ENCODE measurements around the gene PRKAG3. TPM values are rescaled to one million over a fixed set of nuclear protein-coding genes. Genes with fewer than 3 reads are reported as not detected.

The PRKAG3 gene
- total RNA-seq (2014; rRNA removed; shearing (Covaris generic)) (not detected in 2 replicates), polyA plus RNA-seq (2016; fragmentation: Nextera tagmentation; extraction: Ambion mirVana) (not detected in 2 replicates)
- long read RNA-seq = 0 reads

DNA sequence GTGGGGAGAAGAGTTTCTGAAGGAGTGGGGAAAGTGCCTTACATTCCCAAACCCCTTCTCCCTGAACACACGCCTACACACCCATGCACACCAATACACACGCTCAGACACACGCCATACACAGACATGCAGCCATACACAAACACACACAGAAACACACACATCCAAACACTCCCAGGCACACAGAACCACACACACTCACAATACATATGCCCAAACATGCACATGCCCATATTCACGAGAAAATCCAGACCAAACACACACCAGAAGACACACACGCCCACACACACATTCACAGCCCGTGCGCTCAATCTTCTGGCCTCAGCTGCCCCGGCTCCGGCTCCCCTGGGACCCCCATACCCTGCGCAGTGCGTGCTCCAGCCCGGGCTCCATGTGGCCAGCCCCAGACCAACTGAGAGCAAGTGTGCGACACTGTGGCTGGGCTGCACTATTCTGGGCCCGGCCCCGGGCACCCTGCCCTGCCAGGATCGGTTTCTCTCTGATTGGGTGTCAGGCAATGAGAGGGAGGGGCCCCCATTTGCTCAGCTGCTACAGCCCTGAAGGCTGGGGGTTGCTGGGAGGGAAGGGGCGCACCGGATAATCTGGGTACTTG lies at the start of gene PRKAG3:
PRKAG3 (minus strand) TSS at position 426 of the 613 bp plus-strand sequence.
- H3K27ac Mint-ChIP-seq = no peak within 1 kb of the TSS
- ATAC-seq (peak; percentile 62), DNase-seq (ENCODE audit: low spot score) (no peak)
- no peaks in the 10 kb centered on the region for H3K36me3 Mint-ChIP-seq (ENCODE audit: low read depth)
- no peak within 1 kb of the TSS for H3K4me3 Mint-ChIP-seq
- H3K4me3 ChIP-seq = no peak within 1 kb of the TSS
- no peaks in the 10 kb centered on the region for H3K4me1 ChIP-seq (ENCODE audit: insufficient read depth)
- H3K4me2 ChIP-seq = no peak within 1 kb of the TSS
- no peaks in the 10 kb centered on the region for H3K9me2 ChIP-seq (ENCODE audit: insufficient read depth)
- H3K79me2 ChIP-seq (replicated peaks; ENCODE audit: insufficient read depth) = no peaks in the 10 kb centered on the region
- TF ChIP-seq NANOG (IDR thresholded peaks at IDR 0.05; ENCODE audit: borderline replicate concordance) = no peak
- TF ChIP-seq, protein P1, sequence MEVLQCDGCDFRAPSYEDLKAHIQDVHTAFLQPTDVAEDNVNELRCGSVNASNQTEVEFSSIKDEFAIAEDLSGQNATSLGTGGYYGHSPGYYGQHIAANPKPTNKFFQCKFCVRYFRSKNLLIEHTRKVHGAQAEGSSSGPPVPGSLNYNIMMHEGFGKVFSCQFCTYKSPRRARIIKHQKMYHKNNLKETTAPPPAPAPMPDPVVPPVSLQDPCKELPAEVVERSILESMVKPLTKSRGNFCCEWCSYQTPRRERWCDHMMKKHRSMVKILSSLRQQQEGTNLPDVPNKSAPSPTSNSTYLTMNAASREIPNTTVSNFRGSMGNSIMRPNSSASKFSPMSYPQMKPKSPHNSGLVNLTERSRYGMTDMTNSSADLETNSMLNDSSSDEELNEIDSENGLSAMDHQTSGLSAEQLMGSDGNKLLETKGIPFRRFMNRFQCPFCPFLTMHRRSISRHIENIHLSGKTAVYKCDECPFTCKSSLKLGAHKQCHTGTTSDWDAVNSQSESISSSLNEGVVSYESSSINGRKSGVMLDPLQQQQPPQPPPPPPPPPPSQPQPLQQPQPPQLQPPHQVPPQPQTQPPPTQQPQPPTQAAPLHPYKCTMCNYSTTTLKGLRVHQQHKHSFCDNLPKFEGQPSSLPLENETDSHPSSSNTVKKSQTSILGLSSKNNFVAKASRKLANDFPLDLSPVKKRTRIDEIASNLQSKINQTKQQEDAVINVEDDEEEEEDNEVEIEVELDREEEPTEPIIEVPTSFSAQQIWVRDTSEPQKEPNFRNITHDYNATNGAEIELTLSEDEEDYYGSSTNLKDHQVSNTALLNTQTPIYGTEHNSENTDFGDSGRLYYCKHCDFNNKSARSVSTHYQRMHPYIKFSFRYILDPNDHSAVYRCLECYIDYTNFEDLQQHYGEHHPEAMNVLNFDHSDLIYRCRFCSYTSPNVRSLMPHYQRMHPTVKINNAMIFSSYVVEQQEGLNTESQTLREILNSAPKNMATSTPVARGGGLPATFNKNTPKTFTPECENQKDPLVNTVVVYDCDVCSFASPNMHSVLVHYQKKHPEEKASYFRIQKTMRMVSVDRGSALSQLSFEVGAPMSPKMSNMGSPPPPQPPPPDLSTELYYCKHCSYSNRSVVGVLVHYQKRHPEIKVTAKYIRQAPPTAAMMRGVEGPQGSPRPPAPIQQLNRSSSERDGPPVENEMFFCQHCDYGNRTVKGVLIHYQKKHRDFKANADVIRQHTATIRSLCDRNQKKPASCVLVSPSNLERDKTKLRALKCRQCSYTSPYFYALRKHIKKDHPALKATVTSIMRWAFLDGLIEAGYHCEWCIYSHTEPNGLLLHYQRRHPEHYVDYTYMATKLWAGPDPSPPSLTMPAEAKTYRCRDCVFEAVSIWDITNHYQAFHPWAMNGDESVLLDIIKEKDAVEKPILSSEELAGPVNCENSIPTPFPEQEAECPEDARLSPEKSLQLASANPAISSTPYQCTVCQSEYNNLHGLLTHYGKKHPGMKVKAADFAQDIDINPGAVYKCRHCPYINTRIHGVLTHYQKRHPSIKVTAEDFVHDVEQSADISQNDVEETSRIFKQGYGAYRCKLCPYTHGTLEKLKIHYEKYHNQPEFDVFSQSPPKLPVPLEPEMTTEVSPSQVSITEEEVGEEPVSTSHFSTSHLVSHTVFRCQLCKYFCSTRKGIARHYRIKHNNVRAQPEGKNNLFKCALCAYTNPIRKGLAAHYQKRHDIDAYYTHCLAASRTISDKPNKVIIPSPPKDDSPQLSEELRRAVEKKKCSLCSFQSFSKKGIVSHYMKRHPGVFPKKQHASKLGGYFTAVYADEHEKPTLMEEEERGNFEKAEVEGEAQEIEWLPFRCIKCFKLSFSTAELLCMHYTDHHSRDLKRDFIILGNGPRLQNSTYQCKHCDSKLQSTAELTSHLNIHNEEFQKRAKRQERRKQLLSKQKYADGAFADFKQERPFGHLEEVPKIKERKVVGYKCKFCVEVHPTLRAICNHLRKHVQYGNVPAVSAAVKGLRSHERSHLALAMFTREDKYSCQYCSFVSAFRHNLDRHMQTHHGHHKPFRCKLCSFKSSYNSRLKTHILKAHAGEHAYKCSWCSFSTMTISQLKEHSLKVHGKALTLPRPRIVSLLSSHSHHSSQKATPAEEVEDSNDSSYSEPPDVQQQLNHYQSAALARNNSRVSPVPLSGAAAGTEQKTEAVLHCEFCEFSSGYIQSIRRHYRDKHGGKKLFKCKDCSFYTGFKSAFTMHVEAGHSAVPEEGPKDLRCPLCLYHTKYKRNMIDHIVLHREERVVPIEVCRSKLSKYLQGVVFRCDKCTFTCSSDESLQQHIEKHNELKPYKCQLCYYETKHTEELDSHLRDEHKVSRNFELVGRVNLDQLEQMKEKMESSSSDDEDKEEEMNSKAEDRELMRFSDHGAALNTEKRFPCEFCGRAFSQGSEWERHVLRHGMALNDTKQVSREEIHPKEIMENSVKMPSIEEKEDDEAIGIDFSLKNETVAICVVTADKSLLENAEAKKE (CRISPR knock-in tag; IDR thresholded peaks at IDR 0.05) = no peak
- no peak for TF ChIP-seq CREB1 (CRISPR knock-in tag; IDR thresholded peaks at IDR 0.05; ENCODE audit: low read depth)
- TF ChIP-seq ZNF114 (CRISPR knock-in tag; IDR thresholded peaks at IDR 0.05) = no peak
- no peak for TF ChIP-seq REST (IDR thresholded peaks at IDR 0.05; ENCODE audit: unreplicated experiment)
- no peak for TF ChIP-seq JUNB (IDR thresholded peaks at IDR 0.05; ENCODE audit: unreplicated experiment)
- TF ChIP-seq EZH2phosphoT487 (IDR thresholded peaks at IDR 0.05; ENCODE audit: unreplicated experiment) = no peak
- TF ChIP-seq, protein P2, sequence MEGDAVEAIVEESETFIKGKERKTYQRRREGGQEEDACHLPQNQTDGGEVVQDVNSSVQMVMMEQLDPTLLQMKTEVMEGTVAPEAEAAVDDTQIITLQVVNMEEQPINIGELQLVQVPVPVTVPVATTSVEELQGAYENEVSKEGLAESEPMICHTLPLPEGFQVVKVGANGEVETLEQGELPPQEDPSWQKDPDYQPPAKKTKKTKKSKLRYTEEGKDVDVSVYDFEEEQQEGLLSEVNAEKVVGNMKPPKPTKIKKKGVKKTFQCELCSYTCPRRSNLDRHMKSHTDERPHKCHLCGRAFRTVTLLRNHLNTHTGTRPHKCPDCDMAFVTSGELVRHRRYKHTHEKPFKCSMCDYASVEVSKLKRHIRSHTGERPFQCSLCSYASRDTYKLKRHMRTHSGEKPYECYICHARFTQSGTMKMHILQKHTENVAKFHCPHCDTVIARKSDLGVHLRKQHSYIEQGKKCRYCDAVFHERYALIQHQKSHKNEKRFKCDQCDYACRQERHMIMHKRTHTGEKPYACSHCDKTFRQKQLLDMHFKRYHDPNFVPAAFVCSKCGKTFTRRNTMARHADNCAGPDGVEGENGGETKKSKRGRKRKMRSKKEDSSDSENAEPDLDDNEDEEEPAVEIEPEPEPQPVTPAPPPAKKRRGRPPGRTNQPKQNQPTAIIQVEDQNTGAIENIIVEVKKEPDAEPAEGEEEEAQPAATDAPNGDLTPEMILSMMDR (conservative IDR thresholded peaks at IDR 0.05; ENCODE audit: low read depth in 2 of 2) = no peak
- TF ChIP-seq STAT1 (IDR thresholded peaks at IDR 0.05; ENCODE audit: unreplicated experiment) = no peak
- TF ChIP-seq POLR2AphosphoS5 (IDR thresholded peaks at IDR 0.05; ENCODE audit: low read depth) = no peak
- TF ChIP-seq, protein P3, sequence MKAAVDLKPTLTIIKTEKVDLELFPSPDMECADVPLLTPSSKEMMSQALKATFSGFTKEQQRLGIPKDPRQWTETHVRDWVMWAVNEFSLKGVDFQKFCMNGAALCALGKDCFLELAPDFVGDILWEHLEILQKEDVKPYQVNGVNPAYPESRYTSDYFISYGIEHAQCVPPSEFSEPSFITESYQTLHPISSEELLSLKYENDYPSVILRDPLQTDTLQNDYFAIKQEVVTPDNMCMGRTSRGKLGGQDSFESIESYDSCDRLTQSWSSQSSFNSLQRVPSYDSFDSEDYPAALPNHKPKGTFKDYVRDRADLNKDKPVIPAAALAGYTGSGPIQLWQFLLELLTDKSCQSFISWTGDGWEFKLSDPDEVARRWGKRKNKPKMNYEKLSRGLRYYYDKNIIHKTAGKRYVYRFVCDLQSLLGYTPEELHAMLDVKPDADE (IDR thresholded peaks at IDR 0.05) = no peak
- no peak for TF ChIP-seq ZNF331 (CRISPR knock-in tag; IDR thresholded peaks at IDR 0.05; ENCODE audit: low read depth)
- H3K36me3 ChIP-seq (ENCODE audit: insufficient read depth) = no peaks in the 10 kb centered on the region
- no peaks in the 10 kb centered on the region for H3F3A ChIP-seq (replicated peaks; ENCODE audit: low read depth)
- H4K20me1 ChIP-seq (replicated peaks; ENCODE audit: insufficient read depth) = no peaks in the 10 kb centered on the region
- peak within 1 kb of the TSS; percentile 32; the same call in 1 of the 2 replicates for H2AFZ ChIP-seq
- peaks cover 2% of the 10 kb centered on the region for H3K27me3 Mint-ChIP-seq (ENCODE audit: insufficient read depth, low read depth, poor library complexity)
- no peaks in the 10 kb centered on the region; the same call in 2 of the 3 replicates for H3K4me1 Mint-ChIP-seq
- H3K27me3 ChIP-seq (ENCODE audit: insufficient read depth) = no peaks in the 10 kb centered on the region
- H3K9me3 Mint-ChIP-seq = no peaks in the 10 kb centered on the region
- no peak within 1 kb of the TSS for H3K27ac ChIP-seq (ENCODE audit: low read depth)
